Endothelial cell of umbilical vein (primary cell): ENCODE results near the gene ARHGAP45.

ENCODE experiments used
- CTCF ChIP-seq, 2 donors: IDR thresholded peaks; 1 replicate in 1 of 2; 2 replicates in 1 of 2; pipeline ENCODE4 v1.5.1; 2011; ENCODE audit warnings: low read length in 2 of 2, mild to moderate bottlenecking in 2 of 2, moderate library complexity in 2 of 2, control low read depth in 1 of 2, inconsistent platforms in 1 of 2, low read depth in 1 of 2; ENCODE audit not compliant: insufficient read depth in 1 of 2; ENCODE audit errors: extremely low read depth in 1 of 2
- EZH2 ChIP-seq: IDR thresholded peaks from 2 replicates; pipeline ENCODE4 v1.6.1; 2012; ENCODE audit warnings: borderline replicate concordance, low read depth, mild to moderate bottlenecking, moderate library complexity, low read length, inconsistent platforms; ENCODE audit not compliant: severe bottlenecking
- GATA2 ChIP-seq: IDR thresholded peaks from 2 replicates; pipeline ENCODE4 v1.7.0; 2011; ENCODE audit warnings: low read depth, mild to moderate bottlenecking, moderate library complexity, mixed read lengths, low read length; ENCODE audit not compliant: insufficient read length, insufficient read depth
- MAX ChIP-seq: IDR thresholded peaks from 2 replicates; pipeline ENCODE4 v1.6.1; 2011; ENCODE audit not compliant: insufficient read depth, insufficient read length
- MYC ChIP-seq: IDR thresholded peaks from one replicate; pipeline ENCODE4 v1.6.1; 2011; ENCODE audit warnings: mild to moderate bottlenecking, low read depth, low read length
- POLR2A ChIP-seq: IDR thresholded peaks from 2 replicates; pipeline ENCODE4 v1.6.1; 2012; ENCODE audit warnings: low read depth, mild to moderate bottlenecking, control low read depth, low read length
- POLR2AphosphoS5 ChIP-seq: IDR thresholded peaks from 2 replicates; pipeline ENCODE4 v1.6.1; 2012; ENCODE audit warnings: low read depth, mild to moderate bottlenecking, control low read depth, low read length, moderate library complexity; ENCODE audit not compliant: insufficient read depth

GRCh38 chr19:1060689-1061088, 6.3 kb upstream of the ARHGAP45 start:
- TF ChIP-seq EZH2: no peak
- no peak for TF ChIP-seq CTCF (IDR thresholded peaks at IDR 0.05; ENCODE audit: extremely low read depth in 1 of 2, insufficient read depth in 1 of 2, low read depth in 1 of 2, low read length in 2 of 2)
- TF ChIP-seq POLR2A: no peak
- no peak for TF ChIP-seq POLR2AphosphoS5
- TF ChIP-seq GATA2: no peak
- TF ChIP-seq MYC: no peak
- TF ChIP-seq MAX: no peak
